ENCODE results near the gene OBSL1.

OBSL1 gene

DNA sequence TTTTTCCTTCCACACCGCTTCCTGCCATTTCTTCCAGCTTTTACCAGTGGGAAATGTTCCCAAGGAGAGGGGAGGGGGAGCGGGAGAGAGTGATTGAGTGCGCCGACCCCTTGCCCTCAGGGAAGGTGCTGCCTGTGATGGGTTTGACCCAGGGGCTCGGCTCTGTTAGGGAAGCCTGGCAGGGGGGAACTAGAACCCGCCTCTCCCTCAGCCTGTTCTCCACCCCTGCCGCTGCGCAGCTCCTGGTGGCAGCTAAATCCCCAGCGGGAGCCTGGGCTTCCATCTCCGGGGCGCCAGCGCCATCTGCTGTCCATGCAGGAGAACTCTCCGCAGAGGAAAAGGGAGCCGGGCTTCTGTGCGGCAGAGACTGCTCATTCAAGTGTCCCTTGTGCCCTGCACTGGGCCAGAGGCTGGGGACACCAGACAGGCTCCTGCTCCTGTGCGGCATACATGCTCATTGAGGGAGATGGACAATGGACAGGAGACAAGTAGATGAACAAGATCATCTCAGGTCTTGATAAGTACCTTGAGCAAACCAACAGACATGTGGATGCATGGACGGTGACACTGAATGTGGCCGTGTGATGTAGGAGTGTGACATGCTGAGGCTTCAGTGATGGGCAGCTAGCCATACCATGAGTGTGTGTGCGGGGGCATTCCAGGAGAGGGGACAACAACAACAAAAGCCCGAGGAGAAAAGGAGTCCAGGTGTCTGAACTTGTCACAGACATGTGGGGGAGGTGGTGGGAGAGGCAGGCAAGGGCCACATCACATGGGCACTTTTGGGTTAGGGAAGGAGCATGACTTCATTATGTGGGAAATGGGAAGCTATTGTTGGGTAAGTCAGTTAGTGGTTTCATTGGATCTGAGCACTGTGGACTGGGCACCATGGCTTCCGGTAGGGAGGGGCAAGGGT is 41.0 kb downstream of the OBSL1 start:
- DNase-seq (ENCODE audit: low spot score): peak; percentile 83

- no peak for DNase-seq (ENCODE audit: low spot score)
Observed at GRCh38 chr2:219527472-219527871, 43.9 kb downstream of the OBSL1 start.

- no peak for DNase-seq (ENCODE audit: low spot score)
Observed at GRCh38 chr2:219527076-219527394, 44.3 kb downstream of the OBSL1 start.

DNA sequence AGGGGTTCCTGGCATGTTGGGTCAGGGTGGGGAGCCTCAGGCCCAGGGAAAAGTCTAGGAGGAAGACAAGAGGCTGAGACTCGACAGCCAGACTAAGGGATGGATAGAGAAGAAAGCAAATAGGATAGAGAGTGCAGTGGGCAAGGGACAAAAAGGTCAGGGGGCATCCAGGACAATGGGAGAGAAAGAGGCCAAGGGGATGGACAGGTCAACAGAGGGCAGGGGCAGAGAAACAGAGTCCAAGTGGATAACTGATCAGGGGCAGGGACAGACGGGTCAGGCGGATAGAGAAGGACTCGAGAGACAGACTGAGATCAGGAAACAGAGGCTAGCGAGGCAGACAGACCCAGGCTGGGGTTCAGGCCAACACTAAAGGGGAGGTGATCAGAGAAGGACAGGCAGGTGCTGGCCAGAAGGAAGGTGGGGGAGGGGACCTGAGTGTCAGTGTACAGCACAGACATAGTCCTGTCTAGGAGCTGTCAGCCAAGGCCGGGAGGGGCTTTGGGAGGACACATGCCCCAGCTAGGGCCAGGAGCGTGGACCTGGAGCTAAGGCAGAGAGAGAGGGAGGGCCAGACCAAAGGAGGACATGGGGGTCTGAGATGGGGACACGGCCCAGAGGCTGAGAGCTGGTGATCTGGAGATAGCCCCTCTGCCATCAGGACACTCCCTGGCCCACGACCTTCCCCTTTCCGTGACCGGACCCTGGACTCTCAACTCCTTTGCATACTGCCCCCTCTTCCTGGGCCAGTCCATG is 44.8 kb downstream of the OBSL1 start:
- DNase-seq (ENCODE audit: low spot score): no peak

- DNase-seq (ENCODE audit: low spot score): no peak
Observed at GRCh38 chr2:219525533-219526232, 45.7 kb downstream of the OBSL1 start.

- DNase-seq (ENCODE audit: low spot score): no peak
Observed at GRCh38 chr2:219524817-219525216, 46.5 kb downstream of the OBSL1 start.

- no peak for DNase-seq (ENCODE audit: low spot score)
Observed at GRCh38 chr2:219523031-219523671, 48.2 kb downstream of the OBSL1 start.

- DNase-seq (ENCODE audit: low spot score): no peak
Observed at GRCh38 chr2:219522111-219523030, 49.0 kb downstream of the OBSL1 start.

DNA sequence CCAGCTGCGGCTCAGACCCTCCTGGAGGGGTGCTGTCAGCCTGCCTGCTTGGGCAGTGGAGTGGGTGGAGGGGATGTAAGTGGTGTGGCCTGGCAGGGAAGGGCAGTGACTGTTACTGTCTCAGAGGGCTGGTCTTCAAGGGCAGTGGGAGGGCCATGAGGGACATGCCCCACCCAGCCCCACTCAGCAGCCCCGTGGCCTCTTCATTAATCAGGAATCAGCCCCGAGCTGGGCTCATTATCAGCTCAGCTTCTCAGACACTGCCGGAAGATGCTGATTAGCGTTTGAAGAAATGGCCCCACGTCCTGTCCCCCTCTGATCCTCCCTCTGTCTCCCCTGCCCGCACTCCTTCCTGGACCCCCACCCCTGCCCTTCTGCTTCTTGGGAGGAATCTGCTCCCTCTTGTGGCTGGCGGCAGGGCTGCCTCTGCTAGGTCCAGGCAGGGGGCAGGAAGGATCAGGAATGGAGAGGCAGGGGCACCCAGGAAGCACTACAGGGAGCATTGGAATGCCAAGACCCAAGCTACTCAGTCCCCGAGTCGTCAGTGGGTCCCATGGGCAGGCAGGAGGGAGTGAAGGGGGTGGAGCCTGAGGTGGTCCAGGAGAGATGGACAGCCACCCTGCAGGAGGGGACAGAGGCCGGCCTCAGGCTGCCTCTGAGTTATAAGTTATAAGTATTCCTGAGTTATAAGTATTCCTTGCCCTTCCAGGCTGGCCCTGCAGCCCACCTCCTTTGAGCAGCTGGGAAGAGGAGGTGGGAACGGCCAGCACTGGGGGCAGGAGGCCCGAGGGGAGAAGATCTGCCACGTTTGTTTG is 50.1 kb downstream of the OBSL1 start:
- no peak for DNase-seq (ENCODE audit: low spot score)

DNA sequence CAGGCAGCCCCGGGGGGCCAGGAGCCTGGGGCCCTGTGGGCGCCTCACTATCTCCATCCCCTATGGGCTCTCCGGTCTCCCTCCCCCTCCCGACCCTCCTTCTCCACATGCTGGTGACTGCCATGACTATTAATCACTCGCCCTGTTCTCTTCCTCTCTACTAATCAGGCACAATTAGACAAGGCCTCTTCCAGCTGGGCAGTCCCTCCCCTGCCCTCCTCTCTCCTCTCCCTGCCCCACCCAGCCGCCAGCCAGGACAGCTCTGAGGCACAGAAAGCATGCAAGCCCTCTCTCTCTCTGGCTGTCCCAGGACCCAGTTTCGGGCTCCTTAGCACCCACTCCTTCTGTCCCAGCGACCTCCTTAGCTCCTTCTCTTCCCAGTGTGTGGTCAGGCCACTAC is 51.3 kb downstream of the OBSL1 start:
- DNase-seq (ENCODE audit: low spot score): no peak

- DNase-seq (ENCODE audit: low spot score): no peak
Observed at GRCh38 chr2:219519526-219519916, 51.8 kb downstream of the OBSL1 start.

GRCh38 chr2:219517954-219518778 is 53.2 kb downstream of the OBSL1 start:
- no peak for DNase-seq (ENCODE audit: low spot score)

DNA sequence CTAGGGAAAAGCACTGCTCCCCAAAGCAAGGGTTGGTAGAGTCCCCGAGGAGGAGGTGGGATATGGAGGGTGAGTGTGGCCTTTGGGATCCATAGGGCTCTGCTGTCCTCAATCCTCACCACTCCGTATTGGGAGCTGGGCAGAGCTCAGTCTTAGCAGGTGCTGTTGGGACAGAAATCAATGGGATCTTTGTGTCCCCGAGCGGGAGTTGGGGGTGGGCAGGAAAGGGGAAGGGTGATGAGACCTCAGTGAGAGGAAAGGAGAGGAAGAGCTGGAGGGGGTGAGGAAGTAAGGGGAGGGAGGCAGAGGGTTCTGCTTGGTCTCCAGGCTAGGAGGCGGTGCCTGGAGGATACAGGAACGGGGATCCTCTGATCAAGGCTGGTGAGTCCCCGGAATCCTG is 54.5 kb downstream of the OBSL1 start:
- DNase-seq (ENCODE audit: low spot score): no peak

GRCh38 chr2:219515874-219516629 is 55.3 kb downstream of the OBSL1 start:
- no peak for DNase-seq (ENCODE audit: low spot score)

DNA sequence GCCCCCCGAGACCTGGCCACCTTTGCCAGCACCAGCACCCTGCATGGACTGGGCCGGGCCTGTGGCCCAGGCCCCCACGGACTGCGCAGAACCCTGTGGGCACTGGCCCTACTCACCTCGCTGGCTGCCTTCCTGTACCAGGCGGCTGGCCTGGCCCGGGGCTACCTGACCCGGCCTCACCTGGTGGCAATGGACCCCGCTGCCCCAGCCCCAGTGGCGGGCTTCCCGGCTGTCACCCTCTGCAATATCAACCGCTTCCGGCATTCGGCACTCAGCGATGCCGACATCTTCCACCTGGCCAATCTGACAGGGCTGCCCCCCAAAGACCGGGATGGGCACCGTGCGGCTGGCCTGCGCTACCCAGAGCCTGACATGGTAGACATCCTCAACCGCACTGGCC is 56.5 kb downstream of the OBSL1 start:
- no peak for DNase-seq (ENCODE audit: low spot score)

DNA sequence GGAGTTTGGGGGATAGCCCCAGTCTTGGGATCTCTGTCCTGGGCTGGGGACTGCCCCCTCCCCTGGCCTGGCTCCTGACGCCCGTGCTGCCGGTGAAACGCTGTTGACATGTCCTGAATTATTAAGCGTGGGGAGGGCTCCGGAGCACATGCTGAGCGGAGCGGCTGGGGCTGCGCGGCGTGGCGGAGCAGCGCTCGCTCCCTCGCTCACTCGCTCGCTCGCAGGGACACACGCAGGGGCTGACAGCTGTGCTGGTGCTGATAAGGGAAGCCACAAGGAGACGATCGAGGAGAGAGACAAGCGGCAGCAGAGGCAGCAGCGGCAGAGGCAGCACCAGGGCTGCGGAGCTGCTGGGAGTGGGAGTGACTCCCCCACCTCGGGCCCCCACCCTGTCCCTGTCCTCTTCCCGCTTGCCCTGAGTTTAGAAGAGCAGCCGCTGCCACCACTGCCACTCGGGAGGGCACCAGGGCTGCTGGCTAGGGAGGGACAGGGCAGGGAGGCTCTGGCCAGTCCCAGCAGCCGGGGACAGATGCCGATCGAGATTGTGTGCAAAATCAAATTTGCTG is 57.1 kb downstream of the OBSL1 start, which contains the start of gene ASIC4:
ASIC4 (plus strand) TSS at position 287 of the 566 bp plus-strand sequence; CDS start at position 530, 243 bp downstream.
- peak; percentile 71 for DNase-seq (ENCODE audit: low spot score)

GRCh38 chr2:219513787-219514186 is 57.6 kb downstream of the OBSL1 start:
- no peak for DNase-seq (ENCODE audit: low spot score)

All from hematopoietic multipotent progenitor cell treated with erythropoietin and hydrocortisone succinate and interleukin-3 and kit ligand, for 17 days (in vitro differentiated cells).